Stomach (tissue), 4 donors: Measurements from ENCODE around the gene HUNK.

Experiments used
- POLR2A ChIP-seq, 4 donors: fragments of 450-650 bp; IDR thresholded peaks; one replicate each; pipeline ENCODE4 v1.6.1; 2016; ENCODE audit warnings: antibody characterized with exemption in 4 of 4, control low read depth in 2 of 4, mild to moderate bottlenecking in 1 of 4, moderate library complexity in 1 of 4
- TF ChIP-seq, protein P1 (sequence below), 7 experiments: fragments of 450-650 bp in 4 of 7; fragments of 200-600 bp in 3 of 7; sonication (generic) in 3 of 7; IDR thresholded peaks; one replicate each; pipeline ENCODE4 v1.5.1; 2016 to 2019; ENCODE audit warnings: antibody characterized with exemption in 7 of 7, control low read depth in 2 of 7, mild to moderate bottlenecking in 1 of 7

DNA sequence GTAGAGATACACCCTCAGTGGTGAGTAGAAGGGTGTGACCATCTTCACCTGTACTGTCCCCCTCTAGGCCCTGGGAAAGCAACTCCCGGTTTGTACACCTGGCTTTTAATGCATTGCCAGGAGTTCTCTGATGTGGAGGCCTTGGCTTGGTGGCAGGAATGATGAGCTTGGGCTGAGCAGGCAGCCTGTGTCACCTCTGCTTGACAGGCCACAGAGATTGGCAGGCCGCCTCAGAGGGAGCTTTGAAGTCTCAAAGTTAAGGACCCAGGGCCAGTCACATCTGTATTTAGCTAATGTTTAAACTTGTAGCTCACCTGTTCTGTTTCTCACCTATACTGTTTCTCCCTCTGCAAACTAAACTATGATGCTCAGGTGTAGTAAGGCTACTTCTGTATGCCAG is 28.5 kb downstream of the HUNK start:
- TF ChIP-seq, protein P1, sequence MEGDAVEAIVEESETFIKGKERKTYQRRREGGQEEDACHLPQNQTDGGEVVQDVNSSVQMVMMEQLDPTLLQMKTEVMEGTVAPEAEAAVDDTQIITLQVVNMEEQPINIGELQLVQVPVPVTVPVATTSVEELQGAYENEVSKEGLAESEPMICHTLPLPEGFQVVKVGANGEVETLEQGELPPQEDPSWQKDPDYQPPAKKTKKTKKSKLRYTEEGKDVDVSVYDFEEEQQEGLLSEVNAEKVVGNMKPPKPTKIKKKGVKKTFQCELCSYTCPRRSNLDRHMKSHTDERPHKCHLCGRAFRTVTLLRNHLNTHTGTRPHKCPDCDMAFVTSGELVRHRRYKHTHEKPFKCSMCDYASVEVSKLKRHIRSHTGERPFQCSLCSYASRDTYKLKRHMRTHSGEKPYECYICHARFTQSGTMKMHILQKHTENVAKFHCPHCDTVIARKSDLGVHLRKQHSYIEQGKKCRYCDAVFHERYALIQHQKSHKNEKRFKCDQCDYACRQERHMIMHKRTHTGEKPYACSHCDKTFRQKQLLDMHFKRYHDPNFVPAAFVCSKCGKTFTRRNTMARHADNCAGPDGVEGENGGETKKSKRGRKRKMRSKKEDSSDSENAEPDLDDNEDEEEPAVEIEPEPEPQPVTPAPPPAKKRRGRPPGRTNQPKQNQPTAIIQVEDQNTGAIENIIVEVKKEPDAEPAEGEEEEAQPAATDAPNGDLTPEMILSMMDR (IDR thresholded peaks at IDR 0.05) = no peak
- no peak for TF ChIP-seq POLR2A (IDR thresholded peaks at IDR 0.05)
